ENCODE results near the gene TEX50.
"Not testable (repeated sequence)": the region's sequence is repeated elsewhere in the genome, so short reads cannot be mapped to it uniquely, and the experiment has no call there.

Gene TEX50

GRCh38 chr1:173638043-173639021, 3.2 kb downstream of the TEX50 start:
- Histone ChIP-seq H3K4me1 (no peaks in the 10 kb centered on the region), H3K36me3 (replicated peaks) (no peaks in the 10 kb centered on the region), H3K4me3 (no peak overlapping the region), H3K27me3 (ENCODE audit: low read depth) (no peaks in the 10 kb centered on the region), H3K9me3 (no peaks in the 10 kb centered on the region; the same call in 1 of the 2 replicates)
- no peak for DNase-seq (ENCODE audit: low spot score in 2 of 2)
- in situ Hi-C loops (cut with MboI; ENCODE audit: low sequenced_read_pairs): no loop called here

GRCh38 chr1:173639102-173639501, 4.0 kb downstream of the TEX50 start:
- DNase-seq (ENCODE audit: low spot score in 2 of 2): no peak
- H3K4me1 ChIP-seq: no peaks in the 10 kb centered on the region
- in situ Hi-C loops (cut with MboI; ENCODE audit: low sequenced_read_pairs): no loop called here

GRCh38 chr1:173642450-173643139, 7.5 kb downstream of the TEX50 start:
- DNase-seq (ENCODE audit: low spot score in 2 of 2); H3K9me3 ChIP-seq; H3K27me3 ChIP-seq (ENCODE audit: low read depth); H3K4me3 ChIP-seq; in situ Hi-C loops (cut with MboI; ENCODE audit: low sequenced_read_pairs); H3K36me3 ChIP-seq (replicated peaks); H3K4me1 ChIP-seq: not testable (repeated sequence)

More at GRCh38 chr1:173639102-173639501, 4.0 kb downstream of the TEX50 start:
- no peaks in the 10 kb centered on the region for H3K36me3 ChIP-seq (replicated peaks)
- H3K9me3 ChIP-seq: no peaks in the 10 kb centered on the region; the same call in 1 of the 2 replicates
- H3K27me3 ChIP-seq (ENCODE audit: low read depth): no peaks in the 10 kb centered on the region
- no peak overlapping the region for H3K4me3 ChIP-seq

- Histone ChIP-seq H3K27me3 (ENCODE audit: low read depth) (no peaks in the 10 kb centered on the region; the same call in 1 of the 2 replicates), H3K36me3 (replicated peaks) (no peaks in the 10 kb centered on the region), H3K4me1 (no peaks in the 10 kb centered on the region), H3K9me3 (no peaks in the 10 kb centered on the region), H3K4me3 (no peak overlapping the region)
- in situ Hi-C loops (cut with MboI; ENCODE audit: low sequenced_read_pairs): no loop called here
- DNase-seq (ENCODE audit: low spot score in 2 of 2): no peak
Observed at GRCh38 chr1:173646656-173647055, 11.5 kb downstream of the TEX50 start.

- Histone ChIP-seq H3K4me3 (no peak overlapping the region), H3K27me3 (ENCODE audit: low read depth) (no peaks in the 10 kb centered on the region; the same call in 1 of the 2 replicates), H3K36me3 (replicated peaks) (no peaks in the 10 kb centered on the region), H3K9me3 (no peaks in the 10 kb centered on the region), H3K4me1 (no peaks in the 10 kb centered on the region)
- in situ Hi-C loops (cut with MboI; ENCODE audit: low sequenced_read_pairs): no loop called here
- DNase-seq (ENCODE audit: low spot score in 2 of 2): no peak
Observed at GRCh38 chr1:173648880-173649605, 13.9 kb downstream of the TEX50 start.

GRCh38 chr1:173660306-173660705, 25.2 kb downstream of the TEX50 start:
- Histone ChIP-seq H3K36me3 (replicated peaks) (no peaks in the 10 kb centered on the region), H3K27me3 (ENCODE audit: low read depth) (no peaks in the 10 kb centered on the region), H3K4me3 (no peak overlapping the region), H3K9me3 (no peaks in the 10 kb centered on the region), H3K4me1 (no peaks in the 10 kb centered on the region)
- in situ Hi-C loops (cut with MboI; ENCODE audit: low sequenced_read_pairs): no loop called here
- no peak for DNase-seq (ENCODE audit: low spot score in 2 of 2)

- no peaks in the 10 kb centered on the region for H3K27me3 ChIP-seq (ENCODE audit: low read depth)
- no peaks in the 10 kb centered on the region for H3K9me3 ChIP-seq
- in situ Hi-C loops (cut with MboI; ENCODE audit: low sequenced_read_pairs): no loop called here
Observed at GRCh38 chr1:173661271-173661670, 26.1 kb downstream of the TEX50 start.

GRCh38 chr1:173661763-173662162, 26.6 kb downstream of the TEX50 start:
- H3K27me3 ChIP-seq (ENCODE audit: low read depth): no peaks in the 10 kb centered on the region
- no peaks in the 10 kb centered on the region for H3K4me1 ChIP-seq
- DNase-seq (ENCODE audit: low spot score in 2 of 2): no peak
- no peaks in the 10 kb centered on the region for H3K9me3 ChIP-seq
- H3K4me3 ChIP-seq: no peak overlapping the region
- in situ Hi-C loops (cut with MboI; ENCODE audit: low sequenced_read_pairs): no loop called here
- H3K36me3 ChIP-seq (replicated peaks): no peaks in the 10 kb centered on the region

More at GRCh38 chr1:173661271-173661670, 26.1 kb downstream of the TEX50 start:
- H3K4me3 ChIP-seq: no peak overlapping the region
- DNase-seq (ENCODE audit: low spot score in 2 of 2): no peak
- H3K36me3 ChIP-seq (replicated peaks): no peaks in the 10 kb centered on the region
- H3K4me1 ChIP-seq: no peaks in the 10 kb centered on the region

GRCh38 chr1:173663159-173663558, 28.0 kb downstream of the TEX50 start:
- in situ Hi-C loops (cut with MboI; ENCODE audit: low sequenced_read_pairs): no loop called here
- Histone ChIP-seq H3K27me3 (ENCODE audit: low read depth) (no peaks in the 10 kb centered on the region), H3K36me3 (replicated peaks) (no peaks in the 10 kb centered on the region), H3K4me1 (no peaks in the 10 kb centered on the region), H3K4me3 (no peak overlapping the region), H3K9me3 (no peaks in the 10 kb centered on the region)
- no peak for DNase-seq (ENCODE audit: low spot score in 2 of 2)

- Histone ChIP-seq H3K36me3 (replicated peaks) (no peaks in the 10 kb centered on the region), H3K27me3 (ENCODE audit: low read depth) (no peaks in the 10 kb centered on the region), H3K4me3 (no peak overlapping the region), H3K4me1 (no peaks in the 10 kb centered on the region), H3K9me3 (no peaks in the 10 kb centered on the region)
- in situ Hi-C loops (cut with MboI; ENCODE audit: low sequenced_read_pairs): no loop called here
- no peak for DNase-seq (ENCODE audit: low spot score in 2 of 2)
Observed at GRCh38 chr1:173666646-173667045, 31.5 kb downstream of the TEX50 start.

GRCh38 chr1:173669491-173669941, 34.4 kb downstream of the TEX50 start, which contains the start of gene ANKRD45:
TSS of gene ANKRD45 (minus strand) at chr1:173669851. CDS start at chr1:173659418, 10,433 bp downstream.
- H3K9me3 ChIP-seq: no peaks in the 10 kb centered on the region
- H3K4me1 ChIP-seq: no peaks in the 10 kb centered on the region
- H3K27me3 ChIP-seq (ENCODE audit: low read depth): no peaks in the 10 kb centered on the region
- H3K36me3 ChIP-seq (replicated peaks): no peaks in the 10 kb centered on the region
- H3K4me3 ChIP-seq: no peak within 1 kb of the TSS
- DNase-seq (ENCODE audit: low spot score in 2 of 2): no peak
- in situ Hi-C loops (cut with MboI; ENCODE audit: low sequenced_read_pairs): no loop called here

GRCh38 chr1:173674496-173674895, 39.4 kb downstream of the TEX50 start:
- DNase-seq (ENCODE audit: low spot score in 2 of 2); H3K9me3 ChIP-seq; in situ Hi-C loops (cut with MboI; ENCODE audit: low sequenced_read_pairs); H3K36me3 ChIP-seq (replicated peaks); H3K4me3 ChIP-seq; H3K4me1 ChIP-seq; H3K27me3 ChIP-seq (ENCODE audit: low read depth): not testable (repeated sequence)

- in situ Hi-C loops (cut with MboI; ENCODE audit: low sequenced_read_pairs): loop anchor here (25.0 kb wide), 1 partner anchor 243 kb away; no protein-coding TSS in a partner anchor
- not testable (repeated sequence) for H3K27me3 ChIP-seq (ENCODE audit: low read depth); H3K36me3 ChIP-seq (replicated peaks); H3K4me3 ChIP-seq; H3K9me3 ChIP-seq; DNase-seq (ENCODE audit: low spot score in 2 of 2)
- peaks cover 23% of the 10 kb centered on the region for H3K4me1 ChIP-seq
Observed at GRCh38 chr1:173680152-173680551, 45.0 kb downstream of the TEX50 start.
